AG08395 (cell line): ENCODE data around the gene ARMH4.

Experiments used
- DNase-seq: peaks from one replicate; pipeline ENCODE4 v3.0.0; 2012; ENCODE audit warnings: mixed read lengths, low spot score

ARMH4 gene

DNA sequence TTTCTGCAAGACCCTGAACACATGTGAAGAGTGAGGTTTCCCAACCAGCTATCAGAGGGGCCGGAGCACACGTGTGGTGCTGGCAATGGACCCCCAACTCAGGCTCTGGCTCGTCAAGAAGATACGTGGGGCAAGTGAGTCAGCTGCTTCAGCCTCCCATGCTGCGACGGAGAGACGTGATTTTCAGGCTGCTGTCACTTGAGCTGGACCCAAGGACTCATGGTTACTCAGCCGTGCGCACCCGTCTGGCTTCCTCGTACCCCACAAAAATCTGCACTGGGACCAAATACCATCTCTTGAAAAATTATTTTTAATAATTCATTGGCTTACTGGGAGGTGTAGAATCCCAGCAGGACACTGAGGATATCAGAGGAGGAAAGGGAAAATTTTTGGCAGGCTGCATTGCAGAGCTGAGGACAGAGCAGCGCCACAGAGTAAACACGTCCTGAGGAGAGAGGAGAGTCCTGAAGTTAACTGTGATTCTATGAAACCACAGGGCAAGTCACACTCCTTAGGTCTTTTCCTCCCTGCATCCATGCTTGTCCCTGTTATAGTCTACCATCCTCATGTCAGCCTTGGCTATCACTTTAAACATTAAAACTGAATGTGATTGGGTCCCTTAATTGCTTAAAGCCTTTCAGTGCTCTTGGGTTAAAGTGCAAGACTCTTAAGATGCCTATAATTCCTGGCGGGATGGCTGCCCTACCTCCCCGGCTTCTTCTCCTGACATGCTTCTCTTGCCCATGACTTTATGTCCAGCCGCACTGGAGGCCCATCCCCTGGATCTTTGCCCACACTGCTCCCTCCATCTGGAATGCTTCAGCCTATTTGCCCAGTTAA is 190.8 kb downstream of the ARMH4 start:
- no peak for DNase-seq

DNA sequence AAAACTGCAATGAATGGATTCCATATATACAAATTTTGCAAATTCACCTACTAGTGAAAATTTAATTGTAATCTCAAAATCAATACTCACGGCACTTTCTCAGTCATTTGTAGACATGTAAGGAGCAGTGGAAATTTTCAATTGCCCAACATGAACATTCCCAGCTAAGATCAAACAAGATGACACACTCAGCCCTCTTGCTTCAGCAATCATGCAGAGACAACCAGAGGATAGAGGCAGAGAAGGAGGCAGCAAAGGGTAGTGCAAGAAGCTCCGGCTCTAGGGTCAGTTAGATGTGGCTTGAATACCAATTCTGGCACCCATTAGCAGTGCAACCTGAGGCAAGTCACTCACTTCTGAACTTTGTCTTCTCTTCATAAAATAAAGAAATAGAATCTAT is 194.6 kb downstream of the ARMH4 start:
- DNase-seq, result no peak
